Activated CD4-positive, alpha-beta memory T cell treated with anti-CD3 and anti-CD28 coated beads for 36 hours (primary cell): ENCODE data around the gene KIF18A. TPM values are rescaled to one million over a fixed set of nuclear protein-coding genes. Genes with fewer than 3 reads are reported as not detected.
"Not testable (repeated sequence)": the region's sequence is repeated elsewhere in the genome, so short reads cannot be mapped to it uniquely, and the experiment has no call there.

Source experiments
- CTCF ChIA-PET: fragments of 350-600 bp; sonication (Branson Sonifier 250); formaldehyde crosslinking; loops from one replicate; lab custom pipeline; 2021; ENCODE audit warnings: antibody characterized with exemption, inconsistent platforms; lab: Charles Lee
- POLR2A ChIA-PET: fragments of 350-600 bp; sonication (Branson Sonifier 250); formaldehyde crosslinking; loops from one replicate; lab custom pipeline; 2021; ENCODE audit warnings: antibody characterized with exemption; lab: Charles Lee
- DNase-seq: peaks from one replicate; pipeline ENCODE4 v3.0.0-alpha.2; 2020
- H3K27ac Mint-ChIP-seq: one replicate; pipeline ENCODE4 v1.8.0; 2021; ENCODE audit warnings: mixed read lengths
- H3K27me3 Mint-ChIP-seq: one replicate; pipeline ENCODE4 v1.8.0; 2021; ENCODE audit warnings: mixed read lengths
- H3K36me3 Mint-ChIP-seq: one replicate; pipeline ENCODE4 v1.8.0; 2021; ENCODE audit warnings: mixed read lengths
- H3K4me1 Mint-ChIP-seq: one replicate; pipeline ENCODE4 v1.8.0; 2021; ENCODE audit warnings: low read depth, mixed read lengths
- H3K4me3 Mint-ChIP-seq: one replicate; pipeline ENCODE4 v1.8.0; 2021; ENCODE audit warnings: mild to moderate bottlenecking, mixed read lengths
- H3K9me3 Mint-ChIP-seq: one replicate; pipeline ENCODE4 v1.8.0; 2021; ENCODE audit warnings: mixed read lengths
- intact Hi-C: fragments of 100-400 bp; cut with micrococcal nuclease; formaldehyde crosslinking; loops from one replicate; pipeline ENCODE4 v1.15.1; 2023
- total RNA-seq, 2 experiments: library from RNA; stranded (reverse); gene quantifications; one replicate each; pipeline ENCODE4 v1.2.3, GENCODE V29; 2021

Gene KIF18A
- total RNA-seq, 2 experiments from 2014 or later, result 26.4 to 27.3 TPM

- Mint-ChIP-seq H3K9me3 (no peaks in the 10 kb centered on the region), H3K36me3 (peaks cover 5% of the 10 kb centered on the region), H3K27me3 (peaks cover 1% of the 10 kb centered on the region), H3K4me3 (no peak overlapping the region), H3K4me1 (peaks cover 29% of the 10 kb centered on the region), H3K27ac (no peak overlapping the region)
- ChIA-PET POLR2A (no interaction called here), CTCF (interaction anchor here (0.7 kb wide), 1 partner anchor 406 kb away, joined by 3 read pairs; no protein-coding TSS in a partner anchor)
- DNase-seq, result no peak
- intact Hi-C loops, result no loop called here
These were observed 3.0 kb downstream of the KIF18A start for GRCh38 chr11:28104984-28105383.

- Mint-ChIP-seq H3K4me1 (peaks cover 24% of the 10 kb centered on the region), H3K9me3 (no peaks in the 10 kb centered on the region), H3K36me3 (peaks cover 5% of the 10 kb centered on the region), H3K27me3 (peaks cover 1% of the 10 kb centered on the region), H3K27ac (no peak overlapping the region), H3K4me3 (no peak overlapping the region)
- ChIA-PET POLR2A (no interaction called here), CTCF (interaction anchor here (0.7 kb wide), 1 partner anchor 406 kb away, joined by 3 read pairs; no protein-coding TSS in a partner anchor)
- intact Hi-C loops, result no loop called here
- DNase-seq, result no peak
These were observed 3.5 kb downstream of the KIF18A start for GRCh38 chr11:28104425-28104824.

- CTCF ChIA-PET, H3K36me3 Mint-ChIP-seq, H3K27ac Mint-ChIP-seq, H3K27me3 Mint-ChIP-seq, POLR2A ChIA-PET, H3K9me3 Mint-ChIP-seq, DNase-seq, H3K4me3 Mint-ChIP-seq, intact Hi-C loops: not testable (repeated sequence)
- peaks cover 12% of the 10 kb centered on the region for H3K4me1 Mint-ChIP-seq
These were observed 5.7 kb downstream of the KIF18A start for GRCh38 chr11:28102300-28102699.

DNA sequence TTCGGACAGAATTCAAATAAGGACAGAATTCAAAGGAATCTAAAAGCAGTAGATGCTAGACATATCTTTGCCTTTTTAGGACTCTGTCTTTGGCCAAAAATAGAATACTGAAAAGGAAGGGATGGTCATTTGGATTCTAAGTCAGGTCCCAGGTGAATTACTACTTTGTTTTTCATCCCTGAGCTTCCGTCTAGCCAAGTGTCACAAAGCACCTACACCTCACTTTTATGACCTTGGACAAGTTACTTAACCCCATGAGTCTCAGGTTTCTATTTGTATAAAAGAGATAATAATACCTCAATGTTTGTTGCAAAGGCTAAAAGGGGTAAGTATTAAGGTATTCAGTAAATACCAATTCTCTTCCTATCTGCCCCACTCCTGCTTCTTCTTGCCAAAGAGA, 7.3 kb downstream of the KIF18A start:
- Mint-ChIP-seq H3K4me3 (no peak overlapping the region), H3K36me3 (peaks cover 14% of the 10 kb centered on the region), H3K27ac (no peak overlapping the region), H3K9me3 (no peaks in the 10 kb centered on the region), H3K4me1 (peaks cover 6% of the 10 kb centered on the region), H3K27me3 (no peaks in the 10 kb centered on the region)
- ChIA-PET CTCF (no interaction called here), POLR2A (no interaction called here)
- intact Hi-C loops, result no loop called here
- DNase-seq, result no peak

- Mint-ChIP-seq H3K27ac (no peak overlapping the region), H3K27me3 (no peaks in the 10 kb centered on the region), H3K4me1 (peaks cover 3% of the 10 kb centered on the region), H3K4me3 (no peak overlapping the region), H3K9me3 (no peaks in the 10 kb centered on the region), H3K36me3 (peaks cover 14% of the 10 kb centered on the region)
- ChIA-PET POLR2A (no interaction called here), CTCF (no interaction called here)
- no peak for DNase-seq
- intact Hi-C loops, result no loop called here
These were observed 8.2 kb downstream of the KIF18A start for GRCh38 chr11:28099715-28100114.

- H3K27me3 Mint-ChIP-seq, result no peaks in the 10 kb centered on the region
- H3K4me1 Mint-ChIP-seq, result no peaks in the 10 kb centered on the region
- intact Hi-C loops, result no loop called here
- no peaks in the 10 kb centered on the region for H3K9me3 Mint-ChIP-seq
- POLR2A ChIA-PET, result no interaction called here
- H3K27ac Mint-ChIP-seq, result no peak overlapping the region
- H3K4me3 Mint-ChIP-seq, result no peak overlapping the region
- CTCF ChIA-PET, result no interaction called here
- peaks cover 15% of the 10 kb centered on the region for H3K36me3 Mint-ChIP-seq
- DNase-seq, result no peak
These were observed 9.7 kb downstream of the KIF18A start for GRCh38 chr11:28098257-28098656.

DNA sequence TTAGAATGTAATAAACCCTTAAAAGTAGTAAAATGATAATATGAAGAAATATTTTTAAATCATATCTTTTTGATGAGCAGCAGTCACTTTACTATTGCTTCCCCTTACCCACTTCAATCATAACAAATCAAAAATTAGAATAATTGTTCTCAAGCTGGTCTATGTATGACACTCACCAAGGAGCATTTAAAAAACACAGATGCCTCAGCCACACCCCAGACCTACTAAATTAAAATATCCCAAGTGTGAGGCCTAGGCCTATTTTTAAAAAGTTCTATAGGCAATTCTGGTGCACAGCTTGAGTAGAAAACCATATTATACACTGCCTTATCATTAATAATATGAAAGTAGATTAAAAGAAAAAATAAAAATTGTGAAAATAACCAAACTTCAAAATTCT, 15.2 kb downstream of the KIF18A start:
- H3K4me1 Mint-ChIP-seq, result no peaks in the 10 kb centered on the region
- no peak for DNase-seq
- POLR2A ChIA-PET, result no interaction called here

DNA sequence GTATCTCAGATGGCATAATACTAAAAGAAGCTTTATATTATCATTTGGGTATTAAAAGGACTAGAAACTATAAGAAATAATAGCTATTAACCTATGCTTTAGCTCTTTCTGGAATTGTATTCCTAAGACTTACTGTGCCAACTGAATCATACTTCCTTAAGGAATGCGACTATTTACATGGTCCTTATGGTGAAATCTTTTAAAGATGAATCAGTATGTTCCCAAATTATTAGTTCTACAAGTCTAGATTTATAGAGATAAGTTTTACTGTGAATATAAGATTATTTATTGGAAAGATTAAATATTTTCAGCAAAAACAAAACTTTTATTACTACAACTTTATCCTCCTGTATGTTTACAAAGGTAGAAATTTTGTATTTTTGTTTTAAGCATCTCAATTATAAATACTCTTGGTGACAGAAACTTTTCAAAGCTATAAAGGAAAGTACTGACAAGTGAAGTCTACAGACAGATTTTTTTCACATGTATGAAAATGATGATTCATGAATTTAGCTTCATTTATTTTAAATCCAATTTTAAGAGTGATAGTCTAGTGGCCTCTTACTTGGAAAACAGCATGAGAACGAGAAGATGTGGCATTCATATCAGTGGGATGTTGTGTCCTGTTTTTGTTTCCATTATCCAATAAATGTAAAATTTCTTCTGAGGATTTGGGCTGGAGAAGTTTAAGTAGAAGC, 17.8 kb downstream of the KIF18A start:
- Mint-ChIP-seq H3K9me3 (no peaks in the 10 kb centered on the region), H3K4me1 (no peaks in the 10 kb centered on the region), H3K27me3 (no peaks in the 10 kb centered on the region), H3K4me3 (no peak overlapping the region), H3K27ac (no peak overlapping the region), H3K36me3 (peaks cover 16% of the 10 kb centered on the region)
- ChIA-PET POLR2A (no interaction called here), CTCF (no interaction called here)
- no peak for DNase-seq
- intact Hi-C loops, result no loop called here

More for the DNA sequence above, 15.2 kb downstream of the KIF18A start:
- intact Hi-C loops, result no loop called here
- Mint-ChIP-seq H3K4me3 (no peak overlapping the region), H3K27me3 (no peaks in the 10 kb centered on the region), H3K27ac (no peak overlapping the region), H3K9me3 (no peaks in the 10 kb centered on the region), H3K36me3 (peaks cover 18% of the 10 kb centered on the region)
- CTCF ChIA-PET, result no interaction called here

- Mint-ChIP-seq H3K36me3 (peaks cover 18% of the 10 kb centered on the region), H3K27me3 (no peaks in the 10 kb centered on the region), H3K9me3 (no peaks in the 10 kb centered on the region), H3K4me3 (no peak overlapping the region), H3K4me1 (no peaks in the 10 kb centered on the region), H3K27ac (no peak overlapping the region)
- DNase-seq, result no peak
- intact Hi-C loops, result no loop called here
- ChIA-PET POLR2A (no interaction called here), CTCF (no interaction called here)
These were observed 18.6 kb downstream of the KIF18A start for GRCh38 chr11:28089378-28089777.

GRCh38 chr11:28087693-28088092, 20.3 kb downstream of the KIF18A start:
- POLR2A ChIA-PET, CTCF ChIA-PET, H3K4me3 Mint-ChIP-seq, intact Hi-C loops, H3K27ac Mint-ChIP-seq, DNase-seq, H3K4me1 Mint-ChIP-seq, H3K27me3 Mint-ChIP-seq, H3K9me3 Mint-ChIP-seq: not testable (repeated sequence)
- peaks cover 18% of the 10 kb centered on the region for H3K36me3 Mint-ChIP-seq

- intact Hi-C loops, DNase-seq, H3K9me3 Mint-ChIP-seq, H3K4me1 Mint-ChIP-seq, H3K4me3 Mint-ChIP-seq, POLR2A ChIA-PET, H3K27me3 Mint-ChIP-seq, CTCF ChIA-PET, H3K27ac Mint-ChIP-seq: not testable (repeated sequence)
- peaks cover 20% of the 10 kb centered on the region for H3K36me3 Mint-ChIP-seq
These were observed 20.8 kb downstream of the KIF18A start for GRCh38 chr11:28087192-28087591.

- CTCF ChIA-PET, result no interaction called here
- H3K9me3 Mint-ChIP-seq, result no peaks in the 10 kb centered on the region
- H3K36me3 Mint-ChIP-seq, result peaks cover 24% of the 10 kb centered on the region
- no peak overlapping the region for H3K27ac Mint-ChIP-seq
- no peaks in the 10 kb centered on the region for H3K4me1 Mint-ChIP-seq
- POLR2A ChIA-PET, result no interaction called here
- no peaks in the 10 kb centered on the region for H3K27me3 Mint-ChIP-seq
- intact Hi-C loops, result no loop called here
- H3K4me3 Mint-ChIP-seq, result no peak overlapping the region
- DNase-seq, result no peak
These were observed 21.4 kb downstream of the KIF18A start for GRCh38 chr11:28086569-28086968.

DNA sequence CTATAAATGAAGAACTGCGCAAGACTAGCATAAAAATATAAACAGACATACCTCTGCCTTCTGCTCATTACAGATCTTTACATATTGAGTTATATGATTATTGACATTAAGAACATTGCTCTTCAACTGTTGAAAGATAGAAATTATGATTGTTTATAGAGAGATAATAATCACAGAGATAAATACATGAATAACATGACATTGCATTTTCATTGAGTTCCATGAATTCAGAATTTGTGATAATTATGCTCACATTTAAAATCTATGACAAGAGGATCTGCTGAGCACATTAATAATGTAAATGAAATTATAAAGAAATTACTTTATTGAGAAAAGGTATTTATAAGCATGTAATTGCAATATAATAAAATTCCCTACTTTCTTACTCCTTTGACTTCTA, 24.8 kb downstream of the KIF18A start:
- Mint-ChIP-seq H3K9me3 (no peaks in the 10 kb centered on the region), H3K27me3 (no peaks in the 10 kb centered on the region), H3K36me3 (peaks cover 22% of the 10 kb centered on the region), H3K4me3 (no peak overlapping the region), H3K4me1 (no peaks in the 10 kb centered on the region), H3K27ac (no peak overlapping the region)
- CTCF ChIA-PET, result no interaction called here
- DNase-seq, result no peak
- POLR2A ChIA-PET, result no interaction called here
- intact Hi-C loops, result no loop called here
